Heart left ventricle (tissue), 13 donors: Measurements from ENCODE around the gene FBXO38.

Experiments
- POLR2A ChIP-seq, 2 donors: fragments of 450-650 bp; IDR thresholded peaks; one replicate each; pipeline ENCODE4 v1.6.1; 2017; ENCODE audit warnings: antibody characterized with exemption in 2 of 2, mild to moderate bottlenecking in 2 of 2, moderate library complexity in 2 of 2
- TF ChIP-seq, protein P1 (sequence below), 12 donors: fragments of 200-600 bp; sonication (generic) in 4 of 12; IDR thresholded peaks; one replicate each; pipeline versions ENCODE4 v1.5.0 to v1.8.0; 2018 to 2022; ENCODE audit warnings: antibody characterized with exemption in 12 of 12, mild to moderate bottlenecking in 5 of 12
- donor health status: ischemic (EF 13 %, LVEDD 7.1; RV severe dilation, severe dysfunction).
- donor health status: DM: no; HTN: yes; CAD: no.
- donor health status: DM: no; HTN: no; CAD: no.
- donor health status: ischemic (EF 25% LVEDD 6.9; RV normal size, moderate dysfunction).
- donor health status: ischemic (EF 25% LVEDD 5.7; RV mildly dilated, moderate dysfunction).
- donor health status: ischemic (EF 35%, LVEDD 5.7; RV mildly dilated, moderate dysfunction).
- donor health status: nonischemic (EF 11% LVEDD 7.7; RV severe dilation, severe dysfunction).
- donor health status: DM: yes; HTN: yes; CAD: no.
- donor health status: PGD.
- donor health status: ischemic (EF 29% LVEDD 5.4; RV normal size, mild dysfunction).
- donor health status: nonischemic (EF 23%, LVEDD 6.1; RV moderate dilation, normal function).

- TF ChIP-seq, protein P1, sequence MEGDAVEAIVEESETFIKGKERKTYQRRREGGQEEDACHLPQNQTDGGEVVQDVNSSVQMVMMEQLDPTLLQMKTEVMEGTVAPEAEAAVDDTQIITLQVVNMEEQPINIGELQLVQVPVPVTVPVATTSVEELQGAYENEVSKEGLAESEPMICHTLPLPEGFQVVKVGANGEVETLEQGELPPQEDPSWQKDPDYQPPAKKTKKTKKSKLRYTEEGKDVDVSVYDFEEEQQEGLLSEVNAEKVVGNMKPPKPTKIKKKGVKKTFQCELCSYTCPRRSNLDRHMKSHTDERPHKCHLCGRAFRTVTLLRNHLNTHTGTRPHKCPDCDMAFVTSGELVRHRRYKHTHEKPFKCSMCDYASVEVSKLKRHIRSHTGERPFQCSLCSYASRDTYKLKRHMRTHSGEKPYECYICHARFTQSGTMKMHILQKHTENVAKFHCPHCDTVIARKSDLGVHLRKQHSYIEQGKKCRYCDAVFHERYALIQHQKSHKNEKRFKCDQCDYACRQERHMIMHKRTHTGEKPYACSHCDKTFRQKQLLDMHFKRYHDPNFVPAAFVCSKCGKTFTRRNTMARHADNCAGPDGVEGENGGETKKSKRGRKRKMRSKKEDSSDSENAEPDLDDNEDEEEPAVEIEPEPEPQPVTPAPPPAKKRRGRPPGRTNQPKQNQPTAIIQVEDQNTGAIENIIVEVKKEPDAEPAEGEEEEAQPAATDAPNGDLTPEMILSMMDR (IDR thresholded peaks at IDR 0.05) = no peak
- TF ChIP-seq POLR2A (IDR thresholded peaks at IDR 0.05) = no peak
Observed at GRCh38 chr5:148425808-148426207, 42.0 kb downstream of the FBXO38 start.
